GM20000 (cell line): ENCODE measurements around the gene PTCH1.

Experiments
- DNase-seq: peaks from one replicate; pipeline ENCODE4 v3.0.0; 2012; ENCODE audit warnings: low spot score
- TF ChIP-seq, protein P1 (sequence below): IDR thresholded peaks from 2 replicates; pipeline ENCODE4 v1.5.1; 2012; ENCODE audit warnings: mild to moderate bottlenecking, control low read depth; ENCODE audit errors: extremely low read depth, missing control alignments

PTCH1 gene

DNA sequence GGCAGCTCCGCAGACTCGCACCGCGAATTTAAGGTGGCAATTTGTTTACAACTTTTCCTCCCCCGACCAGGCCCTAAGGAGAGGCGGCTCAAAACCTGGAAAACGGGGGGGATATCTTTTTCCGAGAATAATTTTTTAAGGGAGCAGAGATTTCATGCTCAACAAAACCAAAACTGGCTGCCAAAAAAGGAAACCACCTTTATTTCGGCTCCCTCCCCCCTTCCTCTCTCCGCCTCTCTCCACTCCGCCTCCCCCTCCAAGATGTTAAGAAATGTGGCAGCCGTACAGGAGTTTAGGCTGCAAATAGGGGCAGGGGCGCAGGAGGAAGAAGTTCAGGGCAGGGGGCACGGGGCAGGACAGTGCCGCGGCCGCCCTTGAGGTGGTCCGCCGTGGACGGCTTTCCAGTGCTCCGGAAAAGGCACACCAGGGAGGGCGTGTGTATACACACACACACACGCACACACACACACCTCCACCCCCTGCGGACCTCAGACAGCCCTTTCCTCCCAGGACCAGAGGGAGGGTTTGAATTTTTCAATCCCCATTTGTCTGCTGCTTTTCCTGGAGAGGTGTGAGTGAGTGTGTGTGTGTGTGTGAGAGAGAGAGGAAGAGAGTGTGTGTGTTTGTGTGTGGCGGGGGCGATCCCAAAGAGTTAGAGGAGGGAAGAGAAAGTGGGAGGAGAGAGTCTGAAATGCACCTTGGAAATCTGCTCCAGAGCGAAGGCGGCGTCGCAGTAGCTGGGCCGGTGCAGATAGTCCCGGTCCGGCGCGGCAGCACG is 9.1 kb downstream of the PTCH1 start:
- DNase-seq: peak; percentile 71
- TF ChIP-seq, protein P1, sequence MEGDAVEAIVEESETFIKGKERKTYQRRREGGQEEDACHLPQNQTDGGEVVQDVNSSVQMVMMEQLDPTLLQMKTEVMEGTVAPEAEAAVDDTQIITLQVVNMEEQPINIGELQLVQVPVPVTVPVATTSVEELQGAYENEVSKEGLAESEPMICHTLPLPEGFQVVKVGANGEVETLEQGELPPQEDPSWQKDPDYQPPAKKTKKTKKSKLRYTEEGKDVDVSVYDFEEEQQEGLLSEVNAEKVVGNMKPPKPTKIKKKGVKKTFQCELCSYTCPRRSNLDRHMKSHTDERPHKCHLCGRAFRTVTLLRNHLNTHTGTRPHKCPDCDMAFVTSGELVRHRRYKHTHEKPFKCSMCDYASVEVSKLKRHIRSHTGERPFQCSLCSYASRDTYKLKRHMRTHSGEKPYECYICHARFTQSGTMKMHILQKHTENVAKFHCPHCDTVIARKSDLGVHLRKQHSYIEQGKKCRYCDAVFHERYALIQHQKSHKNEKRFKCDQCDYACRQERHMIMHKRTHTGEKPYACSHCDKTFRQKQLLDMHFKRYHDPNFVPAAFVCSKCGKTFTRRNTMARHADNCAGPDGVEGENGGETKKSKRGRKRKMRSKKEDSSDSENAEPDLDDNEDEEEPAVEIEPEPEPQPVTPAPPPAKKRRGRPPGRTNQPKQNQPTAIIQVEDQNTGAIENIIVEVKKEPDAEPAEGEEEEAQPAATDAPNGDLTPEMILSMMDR: no peak

DNA sequence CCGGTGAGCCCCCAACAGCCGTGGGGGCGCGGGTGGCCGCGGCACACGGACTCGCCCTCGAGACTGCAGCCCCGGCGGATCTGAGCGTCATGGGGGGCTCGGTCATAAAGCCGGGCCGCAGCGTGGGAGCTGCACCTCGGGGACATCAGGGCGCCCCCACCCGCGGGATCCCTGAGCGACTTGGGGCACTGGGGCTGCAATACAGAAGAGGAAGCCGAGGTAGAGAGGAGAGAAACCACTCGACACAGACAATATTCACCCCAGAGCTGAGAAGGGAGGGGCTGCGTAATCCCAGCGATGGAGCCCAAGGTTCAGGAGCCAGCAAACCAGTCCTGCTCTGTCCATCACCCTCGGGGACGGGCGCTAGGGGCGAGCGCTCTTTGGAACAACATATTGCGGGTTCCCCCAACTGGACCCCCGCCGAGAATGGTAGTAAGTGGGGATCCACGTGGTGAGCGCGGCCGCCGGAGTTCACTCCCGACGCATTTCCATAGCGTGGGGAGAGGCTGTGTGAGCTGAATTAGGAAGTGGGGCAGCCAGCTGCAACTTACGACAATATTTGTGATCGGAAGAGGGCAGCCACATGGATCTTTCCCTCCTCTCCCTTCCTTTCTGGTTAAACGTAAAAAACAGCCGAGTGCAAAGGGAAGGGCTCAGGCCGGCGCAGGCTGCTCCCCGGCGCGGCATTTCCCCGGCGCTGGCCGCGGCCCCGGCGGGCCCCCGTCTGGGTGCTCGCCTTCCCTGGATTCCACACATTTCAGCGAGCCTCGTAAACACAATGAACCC is 9.9 kb downstream of the PTCH1 start:
- DNase-seq: peak; percentile 77
- TF ChIP-seq, protein P1: no peak

DNA sequence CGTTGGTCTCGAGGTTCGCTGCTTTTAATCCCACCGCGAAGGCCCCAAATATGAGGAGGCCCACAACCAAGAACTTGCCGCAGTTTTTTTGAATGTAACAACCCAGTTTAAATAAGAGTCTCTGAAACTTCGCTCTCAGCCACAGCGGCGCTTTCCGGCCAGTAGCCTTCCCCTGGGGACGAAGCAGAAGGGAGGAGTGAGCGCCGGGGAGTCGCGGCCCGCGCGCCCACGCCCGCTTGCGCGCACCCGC is 10.4 kb downstream of the PTCH1 start:
- TF ChIP-seq, protein P1: no peak
- peak; percentile 80 for DNase-seq

DNA sequence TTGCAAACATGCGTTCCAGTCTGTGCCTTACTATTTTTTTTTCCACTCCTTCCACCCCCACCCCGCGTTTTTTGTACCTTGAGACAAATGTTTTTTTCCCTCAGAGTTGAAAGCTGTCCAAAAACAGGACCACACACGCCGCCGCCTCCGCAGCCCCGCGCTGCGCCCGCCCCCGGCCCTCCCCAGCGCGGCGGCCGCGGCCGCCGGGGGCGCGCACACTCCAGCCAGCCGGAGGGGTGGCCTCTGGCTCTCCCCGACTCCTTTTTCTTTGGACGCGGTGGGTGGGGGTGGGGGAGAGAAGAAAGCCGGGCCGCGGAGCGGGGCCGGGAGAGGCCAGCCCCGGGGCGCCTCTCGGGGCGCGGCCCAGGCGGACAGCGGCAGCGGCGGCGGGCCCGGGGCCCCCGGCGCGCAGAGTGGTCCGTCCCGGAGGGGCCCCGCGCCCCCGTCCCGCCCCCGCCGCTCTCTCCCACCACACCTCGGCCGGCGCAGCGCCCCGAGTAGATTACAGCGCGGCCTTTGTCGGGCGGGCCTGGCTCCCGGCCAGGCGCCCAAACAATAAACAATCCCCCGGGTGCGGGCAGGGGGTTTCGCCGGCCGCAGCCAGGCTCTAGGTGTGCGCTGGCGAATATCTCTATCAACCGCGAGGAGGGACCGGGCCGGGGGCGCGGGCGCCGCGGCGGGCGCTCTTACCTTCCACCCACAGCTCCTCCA is 10.9 kb downstream of the PTCH1 start:
- TF ChIP-seq, protein P1: no peak
- peak; percentile 84 for DNase-seq

DNA sequence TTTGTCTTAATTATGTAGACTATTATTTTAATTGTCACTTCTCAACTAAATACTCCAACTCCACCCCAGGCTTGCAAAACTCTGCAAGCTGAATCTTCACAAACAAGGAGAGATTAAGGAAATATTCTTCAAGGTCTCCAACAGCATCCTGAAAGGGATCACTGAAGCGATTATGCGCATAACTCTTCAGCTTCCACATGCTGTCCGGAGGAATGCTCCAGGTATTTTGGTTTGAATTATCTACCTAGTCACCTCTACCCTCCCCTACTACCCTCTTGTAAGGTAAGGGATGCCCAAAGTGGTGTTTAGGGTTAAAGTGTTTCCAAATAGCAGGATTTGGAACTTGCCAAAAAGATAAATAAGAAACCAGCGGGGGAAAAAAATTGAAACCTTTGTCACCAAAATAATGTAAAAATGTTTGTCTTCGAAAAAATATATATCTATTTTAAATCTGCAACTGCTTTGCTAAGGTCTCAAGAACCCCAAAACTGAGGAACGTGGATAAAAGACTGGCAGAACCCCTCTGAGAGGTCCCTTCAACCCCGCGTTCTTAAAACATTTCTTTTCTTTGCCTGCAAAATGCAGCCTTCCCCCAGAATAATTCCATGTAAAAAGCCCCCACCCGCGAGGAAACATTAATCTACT is 11.6 kb downstream of the PTCH1 start:
- TF ChIP-seq, protein P1: no peak
- DNase-seq: no peak

DNA sequence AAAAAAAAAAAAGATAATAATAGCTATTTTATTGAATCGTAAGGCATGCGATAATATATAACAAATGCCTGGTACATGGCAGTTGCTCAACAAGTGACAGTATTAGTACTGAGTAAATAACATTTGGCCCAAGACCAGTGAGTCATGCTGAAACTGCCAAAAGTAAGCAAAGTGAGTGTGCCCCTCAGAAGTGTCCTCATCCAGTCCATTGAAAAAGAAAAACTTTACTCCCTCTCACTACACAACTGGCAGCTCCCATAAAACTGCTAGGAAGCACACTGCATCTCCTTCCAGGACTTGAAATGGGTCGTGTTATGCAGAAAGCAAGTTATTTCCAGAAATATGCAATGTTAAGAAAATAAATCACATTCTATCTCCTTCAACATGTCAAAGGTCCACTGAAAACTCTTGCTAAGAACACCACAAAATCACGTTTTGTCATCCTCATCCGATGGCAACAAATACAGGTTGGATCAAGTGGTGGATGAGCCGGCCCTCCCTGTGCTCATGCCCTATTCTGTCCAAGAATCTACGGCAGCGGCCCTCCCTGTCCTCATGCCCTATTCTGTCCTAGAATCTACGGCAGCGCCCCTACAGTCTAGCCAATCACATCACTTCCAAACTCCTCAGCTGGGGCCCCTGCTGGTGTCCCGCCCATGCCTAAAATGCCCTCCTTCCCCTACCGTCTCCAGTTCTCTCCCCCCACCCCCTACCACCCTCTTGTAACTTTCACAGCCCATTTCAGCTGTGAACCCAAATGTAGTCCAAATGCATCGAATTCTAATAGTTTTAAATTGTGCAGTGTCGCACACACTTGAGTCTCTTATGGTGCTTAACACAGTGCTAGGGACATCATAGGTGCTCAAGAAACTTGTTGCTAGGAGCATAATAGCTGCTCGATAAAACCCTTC is 12.5 kb downstream of the PTCH1 start:
- no peak for DNase-seq
- TF ChIP-seq, protein P1: no peak
